SU-DHL-6 (cell line): ENCODE results near the gene GPSM1.

ENCODE experiments used
- CTCF ChIP-seq: fragments of 200-600 bp; sonication (generic); IDR thresholded peaks from one replicate; pipeline ENCODE4 v1.5.1; 2017; ENCODE audit warnings: antibody characterized with exemption, mild to moderate bottlenecking, low read length, moderate library complexity; ENCODE audit not compliant: insufficient read depth, poor library complexity, severe bottlenecking
- EZH2phosphoT487 ChIP-seq: fragments of 200-600 bp; sonication (generic), shearing (Covaris generic); conservative IDR thresholded peaks from 2 replicates; pipeline ENCODE4 v1.6.1; 2018; ENCODE audit warnings: mild to moderate bottlenecking, antibody characterized with exemption, low read length, moderate library complexity, mixed read lengths

DNA sequence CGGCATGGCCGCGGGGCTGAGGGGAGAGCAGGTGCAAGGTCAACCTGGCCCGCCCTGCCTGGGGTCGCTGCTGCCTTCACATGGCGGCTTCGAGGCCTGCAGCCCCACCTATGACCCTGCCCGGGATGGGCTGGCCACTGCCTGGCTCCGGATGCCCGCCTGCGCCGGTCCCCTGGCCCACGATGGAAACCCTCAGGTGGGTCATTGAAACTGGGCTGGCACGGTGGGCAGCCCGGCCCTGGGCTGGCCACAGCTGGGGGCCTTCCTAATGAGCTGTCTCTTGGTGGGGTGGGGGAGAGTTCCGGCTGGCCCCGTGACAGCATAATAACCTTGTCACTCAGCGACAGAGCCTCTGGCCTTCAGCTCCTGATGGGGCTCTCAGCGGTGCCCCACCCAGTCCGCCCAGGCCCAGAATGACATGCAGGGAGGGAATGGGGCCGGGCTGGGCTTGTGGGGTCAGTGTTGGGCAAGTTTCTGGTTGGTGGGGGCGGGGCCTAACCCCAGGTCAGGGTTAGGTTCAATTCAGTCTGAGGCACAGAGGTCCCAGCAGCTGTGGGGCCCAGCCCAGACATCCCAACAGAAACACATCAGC lies 23.4 kb upstream of the GPSM1 start, which contains the start of gene CCDC187:
- TF ChIP-seq CTCF: no peak
- no peak for TF ChIP-seq EZH2phosphoT487
